ENCODE measurements around the gene SYNGR1. TPM values are rescaled to one million over a fixed set of nuclear protein-coding genes. Genes with fewer than 3 reads are reported as not detected.
A peak's percentile ranks its signal among the peaks of the same experiment; 100 is the strongest.

Gene SYNGR1
- polyA plus RNA-seq, 1 experiment: 65.6 TPM

- Histone ChIP-seq H3K4me3 (ENCODE audit: low read depth, low read length) (no peak overlapping the region), H3K27me3 (ENCODE audit: control insufficient read depth, insufficient read depth, low read length) (no peaks in the 10 kb centered on the region), H3K36me3 (ENCODE audit: control insufficient read depth, insufficient read depth, low read length) (no peaks in the 10 kb centered on the region)
- ChIA-PET POLR2A (no interaction called here), CTCF (interaction anchor here (2.8 kb wide), 1 partner anchor 133 kb away, joined by 14 read pairs; no protein-coding TSS in a partner anchor)
- TF ChIP-seq CTCF (IDR thresholded peaks at IDR 0.05; ENCODE audit: insufficient read depth, low read depth, low read length): no peak
- DNase-seq (ENCODE audit: low read depth): no peak
These were observed 46.4 kb upstream of the SYNGR1 start for GRCh38 chr22:39303358-39303757.

- H3K4me3 ChIP-seq (ENCODE audit: low read depth, low read length): no peak overlapping the region
- H3K27me3 ChIP-seq (ENCODE audit: control insufficient read depth, insufficient read depth, low read length): no peaks in the 10 kb centered on the region
- no peaks in the 10 kb centered on the region for H3K36me3 ChIP-seq (ENCODE audit: control insufficient read depth, insufficient read depth, low read length)
- TF ChIP-seq CTCF (IDR thresholded peaks at IDR 0.05; ENCODE audit: insufficient read depth, low read depth, low read length): no peak
- CTCF ChIA-PET: interaction anchor here (2.8 kb wide), 1 partner anchor 133 kb away, joined by 14 read pairs; no protein-coding TSS in a partner anchor
- no peak for DNase-seq (ENCODE audit: low read depth)
- POLR2A ChIA-PET: no interaction called here
These were observed 45.7 kb upstream of the SYNGR1 start for GRCh38 chr22:39303892-39304671.

GRCh38 chr22:39306456-39307361 is 43.1 kb upstream of the SYNGR1 start:
- no peak for DNase-seq (ENCODE audit: low read depth)
- Histone ChIP-seq H3K27me3 (ENCODE audit: control insufficient read depth, insufficient read depth, low read length) (no peaks in the 10 kb centered on the region), H3K36me3 (ENCODE audit: control insufficient read depth, insufficient read depth, low read length) (peaks cover 3% of the 10 kb centered on the region), H3K4me3 (ENCODE audit: low read depth, low read length) (no peak overlapping the region)
- POLR2A ChIA-PET: no interaction called here
- TF ChIP-seq CTCF (IDR thresholded peaks at IDR 0.05; ENCODE audit: insufficient read depth, low read depth, low read length): peak; percentile 27; the same call in 1 of the 2 replicates
- CTCF ChIA-PET: interaction anchor here (0.6 to 2.5 kb wide), 7 partner anchors 10 to 189 kb away, joined by 3 to 20 read pairs (median 3); no protein-coding TSS in a partner anchor

GRCh38 chr22:39308614-39309363 is 41.0 kb upstream of the SYNGR1 start:
- peaks cover 16% of the 10 kb centered on the region for H3K36me3 ChIP-seq (ENCODE audit: control insufficient read depth, insufficient read depth, low read length)
- peak; percentile 82 for DNase-seq (ENCODE audit: low read depth)
- H3K27me3 ChIP-seq (ENCODE audit: control insufficient read depth, insufficient read depth, low read length): no peaks in the 10 kb centered on the region
- CTCF ChIA-PET: interaction anchor here (0.7 to 4.9 kb wide), 10 partner anchors 9 to 224 kb away, joined by 3 to 164 read pairs (median 4); partner anchors contain the start of genes RPL3 and RPS19BP1
- no peak overlapping the region for H3K4me3 ChIP-seq (ENCODE audit: low read depth, low read length)
- TF ChIP-seq CTCF (IDR thresholded peaks at IDR 0.05; ENCODE audit: insufficient read depth, low read depth, low read length): peak; percentile 38
- POLR2A ChIA-PET: interaction anchor here (1.2 kb wide), 1 partner anchor 10 kb away, joined by 7 read pairs; no protein-coding TSS in a partner anchor
